Thyroid gland (tissue), 4 donors: ENCODE data around the gene LMO4.

Source experiments
- CTCF ChIP-seq, 6 experiments: fragments of 200-600 bp in 3 of 6; fragments of 450-650 bp in 3 of 6; sonication (generic) in 3 of 6; IDR thresholded peaks; one replicate each; pipeline ENCODE4 v1.5.1; 2016 to 2019; ENCODE audit warnings: antibody characterized with exemption in 6 of 6, mild to moderate bottlenecking in 2 of 6, inconsistent platforms in 1 of 6, moderate library complexity in 1 of 6
- POLR2A ChIP-seq, 2 donors: fragments of 450-650 bp; IDR thresholded peaks; one replicate each; pipeline ENCODE4 v1.6.1; 2017; ENCODE audit warnings: antibody characterized with exemption in 2 of 2, mild to moderate bottlenecking in 2 of 2, moderate library complexity in 1 of 2

GRCh38 chr1:87325982-87326738 lies 2.5 kb upstream of the LMO4 start:
- TF ChIP-seq POLR2A (IDR thresholded peaks at IDR 0.05) (no peak), CTCF (IDR thresholded peaks at IDR 0.05) (peak; percentile 53 to 86 (median 76))
